HG03469 (cell line): ENCODE measurements around the gene APBB1.
"Not testable (repeated sequence)": the region's sequence is repeated elsewhere in the genome, so short reads cannot be mapped to it uniquely, and the experiment has no call there.

Source experiments
- ATAC-seq: cut with Tn5 transposase; IDR thresholded peaks from one replicate; pipeline ENCODE4 v1.9.1; 2021; ENCODE audit warnings: mild to moderate bottlenecking, moderate library complexity, moderate number of reproducible peaks; ENCODE audit not compliant: unreplicated experiment

The APBB1 gene

GRCh38 chr11:6392251-6392650, 26.6 kb downstream of the APBB1 start:
- ATAC-seq = not testable (repeated sequence)

GRCh38 chr11:6391537-6392134, 27.3 kb downstream of the APBB1 start:
- ATAC-seq = no peak

DNA sequence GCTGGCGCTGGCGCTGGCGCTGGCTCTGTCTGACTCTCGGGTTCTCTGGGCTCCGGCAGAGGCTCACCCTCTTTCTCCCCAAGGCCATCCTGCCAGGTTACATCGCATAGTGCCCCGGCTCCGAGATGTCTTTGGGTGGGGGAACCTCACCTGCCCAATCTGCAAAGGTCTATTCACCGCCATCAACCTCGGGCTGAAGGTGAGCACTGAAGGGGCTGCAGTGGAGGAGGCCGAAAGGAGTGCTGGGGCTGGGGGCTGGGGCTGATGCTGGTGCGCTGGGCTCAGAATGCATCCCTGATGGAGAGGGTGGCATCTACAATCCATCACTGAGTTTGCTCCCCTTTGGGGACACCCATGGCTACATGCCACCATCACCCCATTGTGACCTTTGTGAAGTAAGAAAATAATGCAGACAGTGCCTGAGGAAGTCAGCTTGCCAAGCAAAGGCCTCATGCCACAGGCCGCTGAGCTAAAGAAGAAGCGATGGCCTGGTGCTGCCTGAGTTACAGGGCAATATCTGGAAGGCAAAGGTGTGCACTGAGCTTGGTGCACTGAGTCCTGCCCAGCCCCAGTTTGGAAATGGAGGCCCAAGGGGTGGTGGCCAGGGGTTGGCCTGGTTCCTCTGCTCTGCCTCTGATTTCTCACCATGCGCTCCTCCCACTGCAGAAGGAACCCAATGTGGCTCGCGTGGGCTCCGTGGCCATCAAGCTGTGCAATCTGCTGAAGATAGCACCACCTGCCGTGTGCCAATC, 28.0 kb downstream of the APBB1 start:
- no peak for ATAC-seq

DNA sequence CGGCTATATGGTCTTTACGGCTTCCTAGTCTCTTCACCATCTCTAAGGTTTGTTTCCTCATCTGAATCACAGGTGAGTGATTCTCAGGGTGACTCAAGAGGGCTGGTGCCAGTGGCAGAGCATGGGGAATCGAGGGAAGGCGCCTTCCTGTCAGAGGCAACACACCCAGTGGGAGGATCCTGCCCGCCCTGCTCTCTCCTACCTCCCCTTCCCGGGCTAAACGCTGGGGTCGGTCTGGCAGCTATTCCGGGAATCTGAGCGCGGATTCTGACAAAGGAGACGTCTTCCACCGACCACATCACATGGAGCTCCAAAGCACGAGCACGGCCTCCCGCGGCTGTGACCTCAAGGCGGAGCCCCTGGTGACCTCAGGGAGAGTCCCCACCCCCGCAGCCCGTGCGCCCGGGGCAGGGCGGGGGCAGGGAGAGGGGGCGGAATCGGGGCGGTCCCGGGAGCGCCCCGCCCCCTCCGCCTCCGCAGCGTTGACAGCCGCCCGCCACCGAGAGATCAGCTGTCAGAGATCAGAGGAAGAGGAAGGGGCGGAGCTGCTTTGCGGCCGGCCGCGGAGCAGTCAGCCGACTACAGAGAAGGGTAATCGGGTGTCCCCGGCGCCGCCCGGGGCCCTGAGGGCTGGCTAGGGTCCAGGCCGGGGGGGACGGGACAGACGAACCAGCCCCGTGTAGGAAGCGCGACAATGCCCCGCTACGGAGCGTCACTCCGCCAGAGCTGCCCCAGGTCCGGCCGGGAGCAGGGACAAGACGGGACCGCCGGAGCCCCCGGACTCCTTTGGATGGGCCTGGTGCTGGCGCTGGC, 28.8 kb downstream of the APBB1 start, which contains the start of gene SMPD1:
Gene SMPD1, plus strand, starts transcription at position 570 of the 813 bp plus-strand sequence. Its CDS starts 125 bp downstream, at position 695.
- ATAC-seq = peak; percentile 92

- no peak for ATAC-seq
These were observed 30.1 kb downstream of the APBB1 start for GRCh38 chr11:6388748-6389147.

- ATAC-seq = no peak
These were observed 30.9 kb downstream of the APBB1 start for GRCh38 chr11:6387811-6388599.

DNA sequence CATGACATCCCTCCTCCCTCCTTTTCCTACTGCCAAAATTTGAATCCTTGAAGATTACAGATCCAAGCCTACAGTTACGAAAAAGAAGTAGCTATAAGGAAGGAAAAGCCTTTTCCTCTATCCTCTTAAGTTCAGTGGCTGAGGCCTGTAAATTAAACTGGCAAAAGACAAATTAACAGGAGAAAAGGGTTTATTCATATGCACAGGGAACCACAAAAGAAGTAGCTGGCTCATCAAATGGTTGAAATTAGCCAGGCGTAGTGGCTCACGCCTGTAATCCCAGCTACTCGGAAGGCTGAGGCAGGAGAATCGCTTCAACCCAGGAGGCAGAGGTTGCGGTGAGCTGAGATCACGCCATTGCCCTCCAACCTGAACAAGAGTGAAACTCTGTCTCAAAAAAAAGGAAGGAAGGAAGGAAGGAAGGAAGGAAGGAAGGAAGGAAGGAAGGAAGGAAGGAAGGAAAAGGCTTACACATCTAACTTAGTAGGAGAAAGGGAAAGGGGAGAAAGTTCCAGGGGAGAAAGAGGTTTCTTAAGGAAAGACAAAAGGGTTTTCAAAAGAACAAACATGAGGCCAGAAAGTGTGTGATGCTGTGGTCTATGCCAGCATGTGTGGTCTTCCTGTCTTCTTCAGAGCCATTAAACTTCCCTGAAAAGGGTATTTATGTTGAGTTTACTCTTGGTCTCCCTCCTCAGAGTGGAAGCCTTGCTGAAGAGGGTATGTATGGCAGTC, 33.7 kb downstream of the APBB1 start:
- no peak for ATAC-seq

- no peak for ATAC-seq
These were observed 40.3 kb downstream of the APBB1 start for GRCh38 chr11:6378640-6378989.

DNA sequence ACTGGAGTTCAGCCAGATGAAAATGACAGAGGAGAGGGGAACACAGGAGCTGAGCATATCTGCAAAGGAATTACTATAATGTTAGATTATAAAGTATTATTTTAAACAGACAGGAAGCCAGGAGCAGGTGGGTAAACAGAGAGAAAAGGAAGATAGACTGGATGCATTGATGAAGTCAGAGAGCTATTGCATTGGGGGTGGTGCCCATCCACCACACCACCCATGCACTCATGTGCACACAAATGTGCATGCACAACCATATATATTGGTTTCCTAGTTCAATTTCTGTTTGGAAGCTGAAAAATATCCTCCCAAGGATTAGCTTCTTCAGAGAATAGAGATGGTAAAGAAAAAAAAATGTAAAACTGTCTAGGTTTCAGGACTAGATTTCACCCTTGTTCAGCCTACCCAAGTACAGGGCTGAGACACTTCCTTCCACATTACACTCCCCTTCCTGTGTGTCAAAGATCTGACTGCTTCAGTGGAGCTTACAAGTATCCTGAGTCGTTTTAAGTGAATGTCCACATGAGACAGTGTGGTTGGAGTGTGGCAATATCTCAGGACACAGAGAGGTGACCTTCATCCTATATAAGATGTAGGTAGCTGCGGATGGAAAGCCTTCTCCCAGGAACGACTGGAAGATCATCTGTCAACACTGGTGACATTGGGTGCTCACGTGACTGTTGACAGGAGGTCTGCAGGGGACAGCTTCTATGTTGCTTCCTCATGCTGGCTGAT, 40.8 kb downstream of the APBB1 start:
- ATAC-seq = no peak

GRCh38 chr11:6371825-6372224, 47.1 kb downstream of the APBB1 start:
- no peak for ATAC-seq

- no peak for ATAC-seq
These were observed 53.2 kb downstream of the APBB1 start for GRCh38 chr11:6365659-6366058.

DNA sequence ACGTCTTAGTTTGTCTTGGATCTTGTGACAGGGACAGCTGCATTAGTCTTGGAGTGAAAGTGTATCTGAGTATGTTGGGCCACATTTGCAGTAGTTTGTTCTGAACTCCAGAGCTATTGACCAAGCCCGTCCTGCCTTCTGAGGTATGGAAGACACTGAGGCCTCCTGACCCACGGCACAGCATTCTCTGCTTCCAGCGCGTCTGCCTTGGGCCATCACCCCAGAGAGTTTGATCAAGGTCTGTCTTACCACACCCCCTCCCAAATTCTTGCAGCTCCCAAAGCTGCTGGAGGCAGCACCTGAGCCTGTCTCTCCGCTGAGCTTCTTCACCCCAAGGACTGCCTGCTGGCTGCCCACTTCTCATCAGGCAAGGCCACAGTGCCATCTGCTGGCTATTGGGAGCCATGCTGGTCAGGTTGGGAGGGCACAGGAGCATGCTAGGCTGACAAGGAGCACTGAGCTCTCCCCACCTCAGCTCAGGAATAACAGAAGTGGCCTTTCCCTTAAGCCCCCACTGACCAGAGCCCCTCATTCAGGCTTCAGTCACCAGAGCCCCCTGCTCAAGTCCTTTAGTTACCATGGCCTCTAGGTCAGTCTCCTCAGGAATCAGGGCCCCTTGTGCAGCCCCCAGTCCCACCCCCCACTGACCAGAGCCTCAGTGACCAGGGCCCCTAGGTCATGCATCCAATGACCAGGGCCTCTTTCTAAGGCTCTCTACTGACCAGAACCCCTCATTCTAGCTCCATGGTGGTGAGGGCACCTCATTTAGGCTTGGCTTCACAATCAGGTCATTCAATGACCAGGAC, 55.8 kb downstream of the APBB1 start:
- peak; percentile 93 for ATAC-seq

GRCh38 chr11:6362185-6362872, 56.6 kb downstream of the APBB1 start:
- no peak for ATAC-seq

GRCh38 chr11:6360183-6360582, 58.7 kb downstream of the APBB1 start:
- no peak for ATAC-seq

DNA sequence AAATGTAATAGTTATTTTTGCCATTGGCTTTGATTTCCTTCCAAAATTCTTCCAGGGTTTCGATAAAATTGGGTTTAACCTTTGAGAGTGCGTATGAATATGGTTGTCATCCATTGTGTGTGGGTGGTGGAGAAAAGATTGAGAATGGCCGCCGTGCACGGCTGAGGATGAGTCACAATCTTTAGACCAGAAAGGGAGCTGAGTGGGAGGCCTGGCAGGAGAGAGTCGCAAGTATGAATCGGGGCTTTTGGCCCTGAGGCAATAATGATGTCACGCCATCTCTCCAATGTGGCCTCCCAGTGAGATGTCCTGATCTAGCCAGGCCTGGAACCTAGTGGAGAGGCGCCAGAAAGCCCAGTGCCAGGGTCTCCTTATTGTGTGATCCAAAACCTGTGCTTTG, 61.7 kb downstream of the APBB1 start:
- ATAC-seq = no peak

GRCh38 chr11:6356503-6357055, 62.3 kb downstream of the APBB1 start:
- no peak for ATAC-seq

- no peak for ATAC-seq
These were observed 64.0 kb downstream of the APBB1 start for GRCh38 chr11:6354651-6355485.
